HEK293T (cell line): ENCODE measurements around the gene SEL1L.
"Not testable (repeated sequence)": the region's sequence is repeated elsewhere in the genome, so short reads cannot be mapped to it uniquely, and the experiment has no call there.

Source experiments
- CTCF ChIA-PET: fragments of 350-600 bp; formaldehyde crosslinking; extraction: SDS; loops from one replicate; lab custom pipeline; 2021; ENCODE audit warnings: antibody characterized with exemption, inconsistent platforms; lab: Yijun Ruan, JAX
- POLR2A ChIA-PET: fragments of 350-600 bp; formaldehyde crosslinking; extraction: SDS; loops from one replicate; lab custom pipeline; 2020; ENCODE audit warnings: antibody characterized with exemption, inconsistent platforms; lab: Yijun Ruan, JAX
- DNase-seq: peaks from one replicate; pipeline ENCODE4 v3.0.0; 2012; ENCODE audit warnings: mixed read lengths; ENCODE audit errors: extremely low spot score
- ARNT ChIP-seq: fragments of 450-650 bp; IDR thresholded peaks from 2 replicates; pipeline ENCODE4 v1.6.1; 2017; ENCODE audit warnings: mild to moderate bottlenecking
- BHLHE40 ChIP-seq: fragments of 450-650 bp; IDR thresholded peaks from 2 replicates; pipeline ENCODE4 v1.6.1; 2016; ENCODE audit warnings: mild to moderate bottlenecking, moderate library complexity, borderline replicate concordance
- CTBP1 ChIP-seq: fragments of 450-650 bp; IDR thresholded peaks from 2 replicates; pipeline ENCODE4 v1.6.1; 2016; ENCODE audit warnings: borderline replicate concordance
- ELF4 ChIP-seq: fragments of 450-650 bp; IDR thresholded peaks from 2 replicates; pipeline ENCODE4 v1.6.1; 2017; ENCODE audit warnings: antibody characterized with exemption
- FOXA1 ChIP-seq: fragments of 450-650 bp; IDR thresholded peaks from 2 replicates; pipeline ENCODE4 v1.6.1; 2016; ENCODE audit warnings: mild to moderate bottlenecking
- FOXK2 ChIP-seq: fragments of 450-650 bp; IDR thresholded peaks from 2 replicates; pipeline ENCODE4 v1.6.1; 2016; ENCODE audit warnings: mild to moderate bottlenecking
- FOXM1 ChIP-seq: fragments of 450-650 bp; IDR thresholded peaks from 2 replicates; pipeline ENCODE4 v1.6.1; 2017; ENCODE audit warnings: mild to moderate bottlenecking, borderline replicate concordance
- HDGF ChIP-seq: fragments of 450-650 bp; IDR thresholded peaks from 2 replicates; pipeline ENCODE4 v1.6.1; 2017; ENCODE audit warnings: antibody characterized with exemption, borderline replicate concordance
- L3MBTL2 ChIP-seq: fragments of 450-650 bp; conservative IDR thresholded peaks from 2 replicates; pipeline ENCODE4 v1.6.1; 2016; ENCODE audit warnings: mild to moderate bottlenecking
- LEF1 ChIP-seq: fragments of 450-650 bp; IDR thresholded peaks from 2 replicates; pipeline ENCODE4 v1.6.1; 2017; ENCODE audit warnings: mild to moderate bottlenecking, borderline replicate concordance
- NFRKB ChIP-seq: fragments of 450-650 bp; IDR thresholded peaks from 2 replicates; pipeline ENCODE4 v1.6.1; 2016; ENCODE audit warnings: mild to moderate bottlenecking, moderate library complexity
- PKNOX1 ChIP-seq: fragments of 450-650 bp; IDR thresholded peaks from 2 replicates; pipeline ENCODE4 v1.6.1; 2016
- SP1 ChIP-seq: fragments of 450-650 bp; IDR thresholded peaks from 2 replicates; pipeline ENCODE4 v1.6.1; 2017
- SUZ12 ChIP-seq: fragments of 450-650 bp; IDR thresholded peaks from 2 replicates; pipeline ENCODE4 v1.6.1; 2016; ENCODE audit warnings: mild to moderate bottlenecking
- TARDBP ChIP-seq: fragments of 450-650 bp; IDR thresholded peaks from 2 replicates; pipeline ENCODE4 v1.6.1; 2016
- ZNF384 ChIP-seq: fragments of 450-650 bp; IDR thresholded peaks from 2 replicates; pipeline ENCODE4 v1.6.1; 2016

The SEL1L gene

DNA sequence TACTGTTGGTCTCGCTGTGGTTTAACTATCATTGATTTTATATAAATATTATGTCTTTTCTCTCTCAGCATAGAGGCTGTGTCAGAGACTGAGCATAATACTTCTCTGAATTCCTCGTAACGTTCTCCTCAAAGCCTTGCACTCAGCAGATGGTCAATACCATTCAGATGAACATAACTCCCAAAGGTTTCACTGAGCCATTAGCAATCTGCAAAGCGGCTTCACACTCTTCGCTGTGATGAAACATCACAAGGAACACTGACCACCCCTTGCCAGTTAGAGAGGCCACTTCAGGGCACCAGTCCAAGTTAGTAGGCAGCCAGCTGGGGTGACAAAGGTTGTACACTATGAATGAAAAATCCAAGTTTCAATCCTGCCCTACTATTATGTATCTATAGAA, 103.4 kb downstream of the SEL1L start:
- no peak for DNase-seq
- TF ChIP-seq FOXA1 (no peak), FOXM1 (no peak), PKNOX1 (no peak), BHLHE40 (no peak), SP1 (no peak), TARDBP (no peak), HDGF (no peak), NFRKB (no peak)
- ChIA-PET POLR2A (no interaction called here), CTCF (interaction anchor here (0.7 to 0.9 kb wide), 2 partner anchors 57 to 87 kb away, joined by 3 to 6 read pairs; no protein-coding TSS in a partner anchor)

DNA sequence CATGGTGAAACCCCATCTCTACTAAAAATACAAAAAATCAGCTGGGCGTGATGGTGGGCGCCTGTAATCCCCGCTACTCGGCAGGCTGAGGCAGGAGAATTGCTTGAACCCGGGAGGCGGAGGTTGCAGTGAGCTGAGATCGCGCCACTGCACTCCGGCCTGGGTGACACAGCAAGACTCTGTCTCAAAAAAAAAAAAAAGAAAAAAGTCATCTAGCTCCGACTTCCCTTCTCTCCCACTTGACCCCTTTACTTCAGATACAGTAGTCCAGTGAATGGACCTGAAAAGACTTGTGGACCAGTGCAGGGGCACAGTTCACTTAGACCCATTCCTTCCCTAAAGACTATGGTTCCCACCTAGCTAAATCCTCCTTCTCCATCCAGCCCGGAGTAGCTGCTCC, 103.9 kb downstream of the SEL1L start:
- DNase-seq, POLR2A ChIA-PET: not testable (repeated sequence)
- CTCF ChIA-PET = interaction anchor here (0.7 to 0.9 kb wide), 2 partner anchors 56 to 86 kb away, joined by 3 to 6 read pairs; no protein-coding TSS in a partner anchor

- POLR2A ChIA-PET = no interaction called here
- no peak for TF ChIP-seq SUZ12
- TF ChIP-seq ARNT = no peak
- no peak for TF ChIP-seq LEF1
- DNase-seq = no peak
- CTCF ChIA-PET = no interaction called here
Observed at GRCh38 chr14:81429028-81429427, 104.6 kb downstream of the SEL1L start.

GRCh38 chr14:81427348-81428058, 106.2 kb downstream of the SEL1L start:
- CTCF ChIA-PET = interaction anchor here (0.7 kb wide), 1 partner anchor 103 kb away, joined by 3 read pairs; no protein-coding TSS in a partner anchor
- DNase-seq = peak; percentile 43
- POLR2A ChIA-PET = interaction anchor here (1.0 to 1.2 kb wide), 2 partner anchors 9 to 209 kb away, joined by 3 to 8 read pairs; no protein-coding TSS in a partner anchor
- no peak for TF ChIP-seq ELF4
- TF ChIP-seq CTBP1 = 0 out of 2 replicates have a peak, but pooled peaks have one; percentile 21
- peak; percentile 83 for TF ChIP-seq PKNOX1
- TF ChIP-seq TARDBP = no peak
- no peak for TF ChIP-seq LEF1

- no peak for TF ChIP-seq ZNF384
- TF ChIP-seq L3MBTL2 = no peak
- no peak for TF ChIP-seq CTBP1
- no peak for TF ChIP-seq NFRKB
- no peak for TF ChIP-seq BHLHE40
- TF ChIP-seq FOXA1 = no peak
- TF ChIP-seq ARNT = no peak
- no peak for TF ChIP-seq LEF1
- TF ChIP-seq HDGF = no peak
- no peak for TF ChIP-seq SUZ12
- no peak for TF ChIP-seq PKNOX1
- no peak for TF ChIP-seq TARDBP
- no peak for TF ChIP-seq ELF4
- no peak for TF ChIP-seq FOXK2
- TF ChIP-seq FOXM1 = no peak
- no peak for TF ChIP-seq SP1
- ChIA-PET POLR2A (no interaction called here), CTCF (interaction anchor here (0.7 kb wide), 1 partner anchor 12 kb away, joined by 3 read pairs; no protein-coding TSS in a partner anchor)
- DNase-seq = no peak
Observed at GRCh38 chr14:81423504-81423903, 110.1 kb downstream of the SEL1L start.
